Breast epithelium (tissue), 4 donors: Measurements from ENCODE around the gene GAST. TPM values are rescaled to one million over a fixed set of nuclear protein-coding genes. Genes with fewer than 3 reads are reported as not detected.

Experiments
- DNase-seq, 2 donors: peaks; one replicate each; pipeline ENCODE4 v3.0.0-alpha.2; 2019; ENCODE audit warnings: low spot score in 2 of 2
- H3K27ac ChIP-seq, 2 donors: fragments of 200-600 bp; sonication (generic) in 1 of 2; one replicate each; pipeline ENCODE4 v1.5.1; 2016 to 2019; ENCODE audit warnings: mild to moderate bottlenecking in 1 of 2
- H3K27me3 ChIP-seq, 2 donors: fragments of 200-600 bp; sonication (generic) in 1 of 2; one replicate each; pipeline versions ENCODE4 v1.5.1 to v1.6.0; 2017 to 2019; ENCODE audit warnings: control low read depth in 1 of 2, mild to moderate bottlenecking in 1 of 2
- H3K36me3 ChIP-seq: fragments of 200-600 bp; one replicate; pipeline ENCODE4 v1.5.1; 2019
- H3K4me1 ChIP-seq, 2 donors: fragments of 200-600 bp; sonication (generic); one replicate each; pipeline ENCODE4 v1.5.1; 2016 to 2019; ENCODE audit warnings: control low read depth in 1 of 2
- H3K4me3 ChIP-seq, 3 donors: fragments of 200-600 bp; sonication (generic); 1 replicate in 2 of 3; 2 replicates in 1 of 3; pipeline ENCODE4 v1.5.1; 2016 to 2019; ENCODE audit warnings: mild to moderate bottlenecking in 3 of 3, moderate library complexity in 2 of 3
- H3K9me3 ChIP-seq, 2 donors: fragments of 200-600 bp; sonication (generic) in 1 of 2; one replicate each; pipeline ENCODE4 v1.5.1; 2016 to 2019; ENCODE audit warnings: control low read depth in 1 of 2
- CTCF ChIP-seq, 3 donors: fragments of 450-650 bp; IDR thresholded peaks; one replicate each; pipeline ENCODE4 v1.5.1; 2016 to 2017; ENCODE audit warnings: antibody characterized with exemption in 3 of 3, mild to moderate bottlenecking in 3 of 3, moderate library complexity in 3 of 3
- POLR2A ChIP-seq: fragments of 450-650 bp; IDR thresholded peaks from one replicate; pipeline ENCODE4 v1.6.1; 2016; ENCODE audit warnings: antibody characterized with exemption, mild to moderate bottlenecking, moderate library complexity
- POLR2AphosphoS5 ChIP-seq, 3 donors: sonication (generic); formaldehyde crosslinking; IDR thresholded peaks; one replicate each; pipeline ENCODE4 v1.6.1; 2017; ENCODE audit warnings: antibody characterized with exemption in 3 of 3
- intact Hi-C: fragments of 100-400 bp; cut with DNase I; formaldehyde crosslinking; loops from one replicate; pipeline ENCODE4 v1.15.1; 2023; ENCODE audit warnings: low total_unique reads
- total RNA-seq, 3 donors: library from RNA; depleted of rRNA; stranded (reverse); fragments of >200 nt; gene quantifications; one replicate each; pipeline ENCODE4 v1.1.0, GENCODE V29; 2016

The GAST gene
- total RNA-seq, 3 donors from 2014 or later = not detected

DNA sequence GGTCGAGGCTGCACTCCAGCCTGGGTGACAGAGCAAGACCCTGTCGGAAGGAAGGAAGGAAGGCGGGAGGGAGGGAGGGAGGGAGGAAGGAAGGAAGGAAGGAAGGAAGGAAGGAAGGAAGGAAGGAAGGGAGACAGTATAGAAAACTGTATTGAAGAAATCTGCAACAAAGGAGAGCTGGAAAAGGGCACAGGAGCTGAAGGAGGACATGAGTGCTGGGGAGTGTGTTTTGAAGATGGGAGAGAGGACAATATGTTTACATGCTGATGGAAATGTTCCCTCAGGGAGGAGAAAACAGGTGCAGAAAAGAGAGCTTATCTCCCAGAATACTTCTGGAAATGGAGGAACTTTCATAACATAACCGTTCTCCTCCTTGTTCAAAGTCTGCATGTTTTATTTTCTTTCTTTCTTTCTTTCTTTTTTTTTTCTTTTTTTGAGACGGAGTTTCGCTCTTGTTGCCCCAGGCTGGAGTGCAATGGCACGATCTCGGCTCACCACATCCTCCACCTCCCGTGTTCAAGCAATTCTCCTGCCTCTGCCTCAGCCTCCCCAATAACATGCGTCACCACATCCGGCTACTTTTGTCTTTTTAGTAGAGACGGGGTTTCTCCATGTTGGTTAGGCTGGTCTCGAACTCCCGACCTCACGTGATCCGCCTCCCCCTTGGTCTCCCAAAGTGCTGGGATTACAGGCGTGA is 25.0 kb downstream of the GAST start:
- TF ChIP-seq CTCF (IDR thresholded peaks at IDR 0.05) = no peak
- TF ChIP-seq POLR2AphosphoS5 (IDR thresholded peaks at IDR 0.05) = no peak
- TF ChIP-seq POLR2A = no peak
- H3K36me3 ChIP-seq = no peaks in the 10 kb centered on the region
- no peak overlapping the region for H3K27ac ChIP-seq
- intact Hi-C loops = loop anchor here (5.0 kb wide), 1 partner anchor 65 kb away; no protein-coding TSS in a partner anchor
- no peaks in the 10 kb centered on the region for H3K9me3 ChIP-seq
- peaks cover 10 to 41% of the 10 kb centered on the region in 2 donors for H3K27me3 ChIP-seq
- peaks cover 10% of the 10 kb centered on the region in 2 donors for H3K4me1 ChIP-seq
- H3K4me3 ChIP-seq = no peak overlapping the region
- no peak for DNase-seq

DNA sequence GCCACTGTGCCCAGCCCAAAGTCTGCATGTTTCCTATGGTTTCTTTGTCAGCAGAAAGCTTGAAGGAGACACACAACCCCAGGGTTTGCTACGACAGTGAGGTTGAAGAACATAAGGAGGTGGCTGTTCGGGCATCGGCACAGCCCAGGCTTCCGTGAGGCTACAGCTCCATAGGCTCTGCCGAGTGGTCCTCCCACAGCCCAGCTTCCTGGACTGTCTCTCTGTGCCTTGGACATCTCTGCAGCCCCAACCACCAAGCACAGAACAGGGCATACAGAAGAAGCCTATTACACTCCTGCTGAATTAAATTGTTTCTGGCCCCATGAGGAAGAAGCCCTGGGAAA is 25.5 kb downstream of the GAST start:
- TF ChIP-seq CTCF (IDR thresholded peaks at IDR 0.05) (no peak), POLR2A (no peak)
- Histone ChIP-seq H3K27ac (no peak overlapping the region), H3K4me3 (no peak overlapping the region), H3K9me3 (no peaks in the 10 kb centered on the region), H3K36me3 (no peaks in the 10 kb centered on the region), H3K27me3 (peaks cover 10 to 41% of the 10 kb centered on the region in 2 donors), H3K4me1 (peaks cover 10% of the 10 kb centered on the region in 2 donors)
- no peak for DNase-seq
- intact Hi-C loops = loop anchor here (5.0 kb wide), 1 partner anchor 65 kb away; no protein-coding TSS in a partner anchor

- Histone ChIP-seq H3K9me3 (no peaks in the 10 kb centered on the region), H3K27me3 (peaks cover 10 to 41% of the 10 kb centered on the region in 2 donors), H3K27ac (no peak overlapping the region), H3K36me3 (no peaks in the 10 kb centered on the region), H3K4me1 (peaks cover 10% of the 10 kb centered on the region in 2 donors), H3K4me3 (no peak overlapping the region)
- TF ChIP-seq POLR2A (no peak), POLR2AphosphoS5 (IDR thresholded peaks at IDR 0.05) (peak in 2 of 3 donors; percentile 45 to 55), CTCF (IDR thresholded peaks at IDR 0.05) (peak; percentile 95 to 99 (median 98))
- intact Hi-C loops = loop anchor here (5.0 kb wide), 1 partner anchor 64 kb away; no protein-coding TSS in a partner anchor
- DNase-seq = peak; percentile 76 to 83
Observed at GRCh38 chr17:41738077-41738800, 26.1 kb downstream of the GAST start.

GRCh38 chr17:41738801-41739112 is 26.6 kb downstream of the GAST start:
- Histone ChIP-seq H3K27ac (no peak overlapping the region), H3K36me3 (no peaks in the 10 kb centered on the region), H3K9me3 (no peaks in the 10 kb centered on the region), H3K4me3 (no peak overlapping the region), H3K27me3 (peaks cover 10 to 37% of the 10 kb centered on the region in 2 donors), H3K4me1 (peaks cover 10% of the 10 kb centered on the region in 2 donors)
- TF ChIP-seq POLR2AphosphoS5 (IDR thresholded peaks at IDR 0.05) (no peak), CTCF (IDR thresholded peaks at IDR 0.05) (no peak), POLR2A (no peak)
- no peak for DNase-seq
- intact Hi-C loops = loop anchor here (5.0 kb wide), 1 partner anchor 64 kb away; no protein-coding TSS in a partner anchor
